RPMI7951 (cell line): Measurements from ENCODE around the gene TMEM271. TPM values are rescaled to one million over a fixed set of nuclear protein-coding genes. Genes with fewer than 3 reads are reported as not detected.
"Not testable (repeated sequence)": the region's sequence is repeated elsewhere in the genome, so short reads cannot be mapped to it uniquely, and the experiment has no call there.

Experiments
- DNase-seq: peaks from one replicate; pipeline ENCODE4 v3.0.0-alpha.2; 2012; ENCODE audit warnings: low read depth
- total RNA-seq: library from RNA; depleted of rRNA; stranded (reverse); fragments of >200 nt; shearing (Covaris generic); gene quantifications from 2 replicates; pipeline ENCODE4 v1.2.3, GENCODE V29; 2014

TMEM271 gene
- total RNA-seq, 1 experiment from 2014 or later: not detected

GRCh38 chr4:566035-566434 is 10.1 kb downstream of the TMEM271 start:
- no peak for DNase-seq

GRCh38 chr4:565614-566013 is 10.5 kb downstream of the TMEM271 start:
- DNase-seq: not testable (repeated sequence)

- not testable (repeated sequence) for DNase-seq
These were observed 13.6 kb downstream of the TMEM271 start for GRCh38 chr4:562458-562857.

DNA sequence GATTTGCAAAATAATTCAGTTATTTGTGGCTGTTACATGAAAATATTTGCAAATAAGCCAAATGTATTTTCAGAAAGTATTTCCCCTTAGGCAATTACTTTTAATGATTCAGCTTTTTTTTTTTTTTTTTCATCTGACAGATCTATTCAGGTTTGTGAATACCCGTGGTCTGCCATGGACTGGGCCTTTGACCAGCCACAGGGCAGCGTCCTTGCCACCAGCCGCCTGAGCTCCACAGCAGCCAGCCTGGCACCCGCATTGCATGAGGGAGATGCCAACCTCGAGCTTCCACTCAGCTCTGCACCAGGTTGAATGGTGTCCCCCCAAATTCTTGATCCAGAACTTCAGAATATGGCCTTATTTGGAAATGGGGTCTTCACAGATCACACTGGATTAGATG is 14.7 kb downstream of the TMEM271 start:
- DNase-seq: no peak

DNA sequence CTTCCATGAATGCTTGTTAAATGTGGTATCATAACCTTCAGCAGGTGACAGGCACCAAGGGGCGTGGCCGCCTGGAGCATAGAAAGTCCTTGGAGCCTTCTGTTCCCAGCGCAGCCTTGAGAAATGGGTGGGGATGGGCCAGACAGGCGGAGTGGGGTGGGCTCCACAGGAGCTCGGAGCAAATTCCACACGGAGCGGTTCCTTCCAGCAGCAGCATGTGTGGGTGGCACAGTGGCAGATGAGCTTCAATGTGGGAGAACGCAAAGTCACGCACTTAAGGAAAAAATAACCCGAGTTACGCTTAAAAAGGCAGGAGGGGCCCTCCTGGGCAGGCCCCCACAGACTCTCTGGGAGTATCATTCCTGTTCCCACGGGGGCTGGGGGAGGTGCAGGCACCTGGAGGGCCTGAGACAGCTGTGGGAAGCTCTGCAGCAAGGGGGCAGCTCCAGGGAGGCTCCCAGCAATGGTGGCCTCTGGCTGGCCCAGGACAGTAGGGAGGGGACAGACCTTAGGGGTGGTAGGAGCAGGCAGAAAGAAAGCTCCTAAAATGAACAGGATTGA is 15.3 kb downstream of the TMEM271 start:
- DNase-seq: no peak

DNA sequence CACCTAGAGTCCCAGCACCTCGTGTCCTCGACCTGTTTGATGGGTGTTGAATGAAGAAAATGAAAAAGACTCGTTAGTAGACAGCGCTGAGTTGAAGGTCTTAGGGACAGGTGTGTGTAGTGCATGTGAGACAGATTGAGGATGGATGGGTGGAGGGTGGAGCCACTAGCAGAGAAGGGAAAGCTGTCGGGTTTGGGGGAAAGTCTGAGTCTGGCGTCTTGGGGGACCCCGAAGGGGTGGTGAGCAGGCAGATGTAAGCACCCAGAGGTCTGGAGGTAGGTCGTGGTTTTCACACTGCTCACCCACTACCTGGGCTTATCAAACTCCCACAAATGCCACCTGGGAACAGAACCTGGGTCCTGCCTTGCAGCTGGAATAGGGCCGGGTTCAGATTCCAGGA is 16.0 kb downstream of the TMEM271 start:
- no peak for DNase-seq

DNA sequence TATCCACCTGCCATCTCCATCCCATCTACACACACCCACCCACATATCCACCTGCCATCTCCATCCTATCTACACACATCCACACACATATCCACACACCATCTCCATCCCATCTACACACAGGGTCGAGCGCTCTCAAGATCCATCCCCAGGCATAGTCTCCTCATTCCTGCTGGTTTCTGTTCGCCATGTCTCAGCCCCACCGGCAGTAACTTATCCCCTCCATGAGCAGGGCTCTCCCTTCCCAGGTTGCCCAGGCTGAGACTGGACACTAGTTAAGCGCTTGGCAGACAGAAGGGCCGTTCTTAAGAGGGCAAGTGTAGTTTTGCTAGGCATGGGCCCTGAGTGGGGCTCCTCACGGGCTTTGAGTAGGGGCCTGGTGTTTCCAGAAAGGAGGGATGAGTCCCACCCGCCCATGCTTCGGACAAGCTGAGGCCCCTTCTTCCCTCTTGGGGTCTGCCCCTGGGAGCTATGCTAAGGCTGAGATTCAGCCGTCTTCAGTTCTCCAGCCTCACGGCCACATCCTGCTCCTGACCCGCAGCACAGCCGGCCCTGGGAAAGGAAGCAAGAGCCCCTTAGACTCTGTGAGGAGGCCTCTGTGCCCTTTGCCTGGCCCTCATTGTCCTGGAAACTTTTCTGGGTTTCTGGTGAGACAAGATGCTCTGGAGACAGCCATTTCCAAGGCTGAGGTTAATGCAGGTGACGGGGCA is 20.4 kb downstream of the TMEM271 start:
- DNase-seq: no peak

- DNase-seq: not testable (repeated sequence)
These were observed 21.2 kb downstream of the TMEM271 start for GRCh38 chr4:554793-555320.

DNA sequence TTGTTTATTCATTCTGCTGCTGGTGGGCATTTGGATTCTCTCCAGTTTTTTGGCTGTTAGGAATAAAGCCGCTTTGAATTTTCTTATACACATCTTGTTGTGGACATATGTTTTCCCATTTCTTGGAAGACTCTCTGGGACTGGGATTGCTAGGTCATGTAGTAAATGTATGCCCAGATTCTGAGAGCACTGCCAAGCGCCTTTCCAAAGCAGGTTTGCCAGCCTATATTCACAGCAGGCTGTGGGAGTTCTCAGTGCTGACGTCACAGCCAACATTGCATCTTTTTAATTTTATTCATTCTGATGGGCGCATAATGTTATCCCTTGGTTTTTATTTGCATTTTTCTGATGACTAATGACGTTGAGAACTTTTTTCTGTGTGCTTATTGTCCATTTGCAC is 24.1 kb downstream of the TMEM271 start:
- no peak for DNase-seq

DNA sequence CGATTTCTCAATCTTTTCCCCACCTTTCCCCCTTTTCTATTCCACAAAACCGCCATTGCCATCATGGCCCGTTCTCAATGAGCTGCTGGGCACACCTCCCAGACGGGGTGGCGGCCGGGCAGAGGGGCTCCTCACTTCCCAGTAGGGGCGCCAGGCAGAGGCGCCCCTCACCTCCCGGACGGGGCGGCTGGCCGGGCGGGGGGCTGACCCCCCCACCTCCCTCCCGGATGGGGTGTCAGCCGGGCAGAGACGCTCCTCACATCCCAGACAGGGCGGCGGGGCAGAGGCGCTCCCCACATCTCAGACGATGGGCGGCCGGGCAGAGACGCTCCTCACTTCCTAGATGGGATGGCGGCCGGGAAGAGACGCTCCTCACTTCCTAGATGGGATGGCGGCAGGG is 25.8 kb downstream of the TMEM271 start:
- DNase-seq: not testable (repeated sequence)

- no peak for DNase-seq
These were observed 27.1 kb downstream of the TMEM271 start for GRCh38 chr4:548976-549375.

DNA sequence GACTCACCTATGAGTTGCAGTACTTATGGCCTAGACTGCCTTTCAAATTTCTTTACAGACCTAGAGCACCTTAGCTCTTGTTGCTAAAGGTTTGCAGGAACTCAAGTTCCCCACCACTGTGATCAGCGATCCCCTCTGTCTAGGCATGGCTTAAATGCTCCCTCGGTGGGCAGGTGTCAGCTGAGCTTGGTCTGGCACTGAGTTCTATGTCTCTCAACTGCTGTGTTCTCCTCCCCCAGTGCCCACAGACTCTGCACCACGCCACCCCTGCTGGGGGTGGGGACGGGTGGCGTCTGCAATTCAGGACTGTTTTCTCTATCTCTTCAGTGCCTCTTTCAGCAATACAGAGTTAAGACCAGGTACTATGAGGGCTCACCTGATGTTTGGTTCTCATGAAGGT is 30.5 kb downstream of the TMEM271 start:
- DNase-seq: no peak

DNA sequence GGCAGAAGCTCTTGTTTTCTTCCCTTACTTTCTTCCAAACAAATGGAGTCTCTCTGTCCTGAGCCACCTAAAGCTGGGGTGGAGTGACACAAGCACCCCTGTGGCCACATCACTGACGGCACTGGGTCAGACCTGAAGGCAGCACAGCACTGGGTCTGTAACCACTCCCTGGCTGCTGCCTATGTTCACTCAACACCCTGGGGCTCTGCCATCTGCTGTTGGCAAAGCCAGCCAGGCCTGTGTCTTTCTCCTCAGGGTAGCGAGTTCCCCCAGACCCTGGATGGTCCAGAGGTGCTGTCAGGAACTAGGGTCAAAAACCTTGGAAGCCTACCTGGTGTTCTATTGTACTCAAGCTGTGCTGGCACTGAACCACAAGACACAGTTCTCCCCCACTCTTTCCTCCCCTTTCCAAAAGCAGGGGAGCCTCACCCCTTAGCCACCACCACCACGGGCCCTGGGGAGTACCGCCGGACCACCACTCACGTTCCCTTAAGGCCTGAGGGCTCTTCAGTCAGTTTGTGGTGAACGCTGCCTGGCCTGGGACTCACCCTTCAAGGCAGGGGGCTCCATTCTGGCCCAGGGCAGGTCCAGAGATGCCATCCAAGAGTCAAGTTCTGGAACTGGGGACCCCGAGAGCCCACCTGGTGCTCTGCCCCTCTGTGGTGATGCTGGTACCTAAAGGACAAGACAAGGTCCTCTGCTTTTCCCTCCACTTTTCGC is 31.5 kb downstream of the TMEM271 start:
- no peak for DNase-seq

- no peak for DNase-seq
These were observed 34.8 kb downstream of the TMEM271 start for GRCh38 chr4:541271-541670.

GRCh38 chr4:538542-539142 is 37.5 kb downstream of the TMEM271 start:
- no peak for DNase-seq

DNA sequence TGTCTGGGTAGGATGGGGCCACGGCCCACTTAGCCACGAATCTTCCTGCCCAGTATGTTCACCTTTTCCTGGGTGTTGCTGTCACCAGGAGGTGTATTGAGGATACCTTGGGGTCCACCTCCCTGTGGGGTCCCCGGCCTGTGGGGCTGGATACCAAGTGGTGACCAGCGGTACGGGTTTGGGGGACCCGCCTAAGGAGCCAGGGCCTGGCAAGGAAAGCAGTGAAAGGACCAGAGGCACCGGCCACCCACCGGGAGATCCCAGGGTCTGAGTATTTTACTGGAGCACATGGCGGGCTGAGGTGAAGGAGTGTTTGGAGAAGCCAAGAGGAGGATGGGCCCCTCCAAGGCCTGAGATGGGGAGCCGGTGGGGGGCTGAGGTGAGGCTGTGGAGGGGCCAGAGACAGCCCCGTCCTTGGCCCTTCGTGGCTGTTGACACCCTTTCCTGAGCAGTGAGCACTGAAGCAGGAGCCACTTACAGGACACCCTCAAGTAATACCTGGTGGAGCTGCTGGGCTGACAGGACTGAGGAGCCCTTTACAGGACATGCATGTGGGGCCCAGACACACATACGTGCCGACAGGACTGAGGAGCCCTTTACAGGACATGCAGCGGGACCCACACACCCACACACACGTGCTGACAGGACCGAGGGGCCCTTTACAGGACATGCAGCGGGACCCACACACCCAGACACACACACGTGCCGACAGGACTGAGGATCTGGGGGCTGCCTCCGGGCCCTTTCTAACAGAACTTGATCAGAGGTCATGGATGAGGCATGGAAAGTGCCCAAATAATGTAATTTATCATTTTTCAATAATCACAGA is 38.4 kb downstream of the TMEM271 start:
- DNase-seq: no peak

- DNase-seq: no peak
These were observed 39.6 kb downstream of the TMEM271 start for GRCh38 chr4:536351-536972.

DNA sequence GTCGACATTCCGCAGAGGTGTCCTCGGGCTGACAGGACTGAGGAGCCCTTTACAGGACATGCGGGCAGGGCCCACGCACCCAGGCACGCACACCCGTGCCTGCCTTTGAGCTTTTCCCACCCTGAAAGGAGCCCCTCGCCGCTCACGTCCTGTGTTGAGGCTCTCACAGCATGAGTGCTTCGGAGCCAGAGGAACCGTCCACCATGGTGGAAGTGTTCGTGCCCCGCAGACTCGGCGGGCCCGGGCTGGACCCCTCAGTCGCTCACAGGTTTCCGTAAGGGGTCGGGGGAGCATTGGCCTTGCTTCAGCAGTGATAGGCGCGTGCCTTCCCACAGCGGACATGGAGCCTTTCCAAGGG is 40.2 kb downstream of the TMEM271 start:
- DNase-seq: no peak

DNA sequence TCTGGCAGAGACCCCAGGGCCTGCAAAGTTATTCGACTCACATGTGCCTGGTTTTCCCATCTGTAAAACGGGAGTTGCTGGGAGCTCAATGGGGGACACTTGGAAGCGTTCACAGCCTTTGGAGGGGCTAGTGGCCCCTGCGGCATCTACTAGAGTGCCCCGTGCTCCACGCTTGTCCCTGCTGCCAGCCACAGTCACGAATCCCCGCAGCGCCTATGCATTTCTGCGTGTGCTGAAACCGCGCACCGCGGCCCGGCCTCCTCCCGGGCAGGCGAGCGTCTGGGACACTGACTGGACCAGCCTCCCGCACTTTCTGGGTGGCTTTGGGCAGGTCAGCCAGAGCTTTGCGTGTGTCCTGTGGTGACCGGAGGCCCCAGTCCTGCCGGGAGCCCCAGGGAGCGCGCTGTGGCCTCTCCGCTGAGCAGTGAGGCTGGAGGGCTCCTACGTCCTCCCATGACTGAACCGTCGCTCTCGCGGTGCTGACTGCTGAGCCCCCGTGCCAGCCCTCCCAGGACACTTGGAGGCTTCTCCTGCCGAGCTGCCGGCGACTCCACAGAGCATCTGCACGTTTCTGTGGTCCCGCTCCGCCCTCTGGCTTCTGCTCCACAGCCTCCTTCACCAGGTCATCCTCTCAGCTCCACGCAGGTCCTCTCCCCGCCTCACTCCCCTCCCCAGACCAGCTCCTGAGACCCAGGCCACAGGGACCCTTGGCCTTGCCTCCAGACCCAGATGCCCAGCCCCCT is 40.7 kb downstream of the TMEM271 start:
- no peak for DNase-seq

GRCh38 chr4:534576-535151 is 41.4 kb downstream of the TMEM271 start:
- no peak for DNase-seq
